Bronchial epithelial cell (primary cell): Measurements from ENCODE around the gene TIMM8B. TPM values are rescaled to one million over a fixed set of nuclear protein-coding genes. Genes with fewer than 3 reads are reported as not detected.
A peak's percentile ranks its signal among the peaks of the same experiment; 100 is the strongest.
"Not testable (repeated sequence)": the region's sequence is repeated elsewhere in the genome, so short reads cannot be mapped to it uniquely, and the experiment has no call there.

Experiments
- DNase-seq: peaks from one replicate; pipeline ENCODE4 v3.0.0-alpha.2; 2010; ENCODE audit warnings: low read depth
- FAIRE-seq: peaks from 2 replicates; lab custom pipeline; 2011; peaks lifted over from hg19 to GRCh38; lab: Jason Lieb, UNC
- H3K27me3 ChIP-seq: 2 replicates; pipeline ENCODE4 v1.5.1; 2011; ENCODE audit warnings: low read length; ENCODE audit not compliant: control insufficient read depth, insufficient read depth
- H3K36me3 ChIP-seq: 2 replicates; pipeline ENCODE4 v1.5.1; 2011; ENCODE audit warnings: low read length; ENCODE audit not compliant: control insufficient read depth, insufficient read depth
- H3K4me3 ChIP-seq: 2 replicates; pipeline ENCODE4 v1.5.1; 2011; ENCODE audit warnings: mild to moderate bottlenecking, low read depth, low read length, control low read depth
- total RNA-seq: library from RNA; depleted of rRNA; stranded (reverse); fragments of >200 nt; gene quantifications from 2 replicates; pipeline ENCODE4 v1.2.1, GENCODE V29; 2014
- TF ChIP-seq, protein P1 (sequence below): IDR thresholded peaks from 2 replicates; pipeline ENCODE4 v1.5.1; 2011; ENCODE audit warnings: mild to moderate bottlenecking, moderate library complexity, low read length, control low read depth, inconsistent platforms; ENCODE audit not compliant: insufficient read depth, severe bottlenecking

TIMM8B gene
- total RNA-seq, 1 donor from 2014 or later, result 66.3 TPM

DNA sequence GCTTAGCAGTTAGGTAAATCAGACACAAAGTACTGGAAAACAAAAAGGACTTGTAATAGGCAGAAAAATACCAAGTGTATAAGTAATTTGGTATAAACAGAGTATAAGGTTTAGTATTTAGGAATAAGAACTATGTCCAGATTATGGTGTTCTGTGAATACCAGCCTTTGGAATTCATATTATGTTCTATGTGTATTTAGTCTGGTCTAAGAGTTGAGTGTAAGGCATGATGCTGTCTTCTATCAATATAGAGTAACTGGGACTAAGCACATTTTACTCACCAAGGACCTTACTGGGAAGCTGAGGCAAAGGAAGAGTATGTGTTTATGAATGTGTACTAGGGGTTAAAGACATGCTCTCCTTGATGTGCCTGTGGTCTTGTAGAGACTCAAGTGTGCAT, 9.6 kb upstream of the TIMM8B start:
- no peak for FAIRE-seq
- no peak for DNase-seq
- H3K4me3 ChIP-seq, result no peak overlapping the region
- no peaks in the 10 kb centered on the region for H3K27me3 ChIP-seq
- TF ChIP-seq, protein P1, sequence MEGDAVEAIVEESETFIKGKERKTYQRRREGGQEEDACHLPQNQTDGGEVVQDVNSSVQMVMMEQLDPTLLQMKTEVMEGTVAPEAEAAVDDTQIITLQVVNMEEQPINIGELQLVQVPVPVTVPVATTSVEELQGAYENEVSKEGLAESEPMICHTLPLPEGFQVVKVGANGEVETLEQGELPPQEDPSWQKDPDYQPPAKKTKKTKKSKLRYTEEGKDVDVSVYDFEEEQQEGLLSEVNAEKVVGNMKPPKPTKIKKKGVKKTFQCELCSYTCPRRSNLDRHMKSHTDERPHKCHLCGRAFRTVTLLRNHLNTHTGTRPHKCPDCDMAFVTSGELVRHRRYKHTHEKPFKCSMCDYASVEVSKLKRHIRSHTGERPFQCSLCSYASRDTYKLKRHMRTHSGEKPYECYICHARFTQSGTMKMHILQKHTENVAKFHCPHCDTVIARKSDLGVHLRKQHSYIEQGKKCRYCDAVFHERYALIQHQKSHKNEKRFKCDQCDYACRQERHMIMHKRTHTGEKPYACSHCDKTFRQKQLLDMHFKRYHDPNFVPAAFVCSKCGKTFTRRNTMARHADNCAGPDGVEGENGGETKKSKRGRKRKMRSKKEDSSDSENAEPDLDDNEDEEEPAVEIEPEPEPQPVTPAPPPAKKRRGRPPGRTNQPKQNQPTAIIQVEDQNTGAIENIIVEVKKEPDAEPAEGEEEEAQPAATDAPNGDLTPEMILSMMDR, result no peak
- H3K36me3 ChIP-seq, result peaks cover 3% of the 10 kb centered on the region

DNA sequence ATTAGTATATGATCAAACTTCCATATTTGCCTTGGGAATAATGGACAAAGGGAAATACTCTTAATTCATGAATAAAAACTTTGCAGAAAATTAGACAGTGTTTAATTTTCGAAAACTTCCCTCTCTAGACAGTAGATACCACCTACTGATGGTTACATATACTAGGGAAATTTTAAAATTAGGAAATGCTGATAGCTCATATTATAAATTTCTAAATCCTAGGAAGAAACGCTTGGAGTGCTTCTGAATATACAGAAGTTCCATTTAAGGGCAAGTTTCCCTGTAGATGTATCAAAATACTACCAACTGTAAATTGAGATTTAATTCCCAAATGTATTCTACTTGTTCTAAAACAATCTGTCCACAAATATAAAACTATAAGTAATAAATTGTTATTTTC, 8.7 kb upstream of the TIMM8B start:
- DNase-seq, H3K27me3 ChIP-seq, H3K4me3 ChIP-seq, H3K36me3 ChIP-seq, FAIRE-seq: not testable (repeated sequence)

DNA sequence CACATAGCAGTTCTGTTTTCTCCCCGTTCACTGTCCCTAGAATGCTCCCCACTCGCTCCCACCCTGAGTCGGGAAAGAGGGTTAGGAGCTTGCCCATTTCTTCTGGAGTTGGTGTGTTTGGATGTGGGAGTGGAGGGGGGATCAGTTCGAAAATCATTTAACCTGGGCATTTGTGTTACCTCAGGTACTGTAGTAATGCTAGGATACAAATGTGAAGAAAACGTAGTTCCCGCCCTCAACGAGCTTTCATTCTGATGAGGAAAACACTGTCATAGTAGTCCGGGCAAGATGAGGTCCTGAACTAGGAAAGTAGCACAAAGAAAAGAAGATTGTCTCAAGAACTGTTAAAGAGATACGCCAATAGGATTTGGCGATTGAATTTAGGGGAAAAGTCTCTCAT, 656 bp upstream of the TIMM8B start:
- Histone ChIP-seq H3K27me3 (no peaks in the 10 kb centered on the region), H3K36me3 (peaks cover 11% of the 10 kb centered on the region), H3K4me3 (peak overlapping the region; percentile 92)
- TF ChIP-seq, protein P1, result no peak
- FAIRE-seq, result no peak
- peak; percentile 4 for DNase-seq

DNA sequence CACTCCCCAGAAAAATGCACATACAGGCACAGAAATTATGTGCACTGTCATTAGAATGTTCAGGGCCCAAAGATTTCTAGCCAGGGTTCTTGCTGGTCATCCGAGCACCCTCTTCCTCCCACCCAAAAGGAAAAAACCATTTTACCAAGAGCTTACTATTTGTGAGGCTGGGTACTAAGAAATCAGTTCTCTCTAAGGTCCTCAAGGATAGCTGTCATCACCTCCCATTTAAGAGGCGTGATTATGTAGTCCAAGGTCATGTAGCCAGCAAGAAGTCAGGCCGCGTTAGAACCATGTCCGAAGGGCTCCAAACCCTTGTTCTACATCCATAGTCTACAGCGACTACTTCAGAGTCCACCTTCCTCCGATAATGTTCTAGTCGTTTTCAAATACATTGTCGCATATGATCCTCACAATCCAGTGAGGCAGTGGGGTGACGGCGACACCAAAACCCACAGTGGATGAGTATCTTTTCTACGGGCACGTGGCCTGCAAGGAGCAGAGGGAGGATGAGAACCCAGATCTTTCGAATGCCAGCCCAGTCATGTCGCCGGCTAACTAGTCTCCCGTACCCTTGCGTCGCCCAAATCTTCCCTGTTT, 634 bp downstream of the TIMM8B start:
- DNase-seq, result peak; percentile 13
- H3K27me3 ChIP-seq, result no peaks in the 10 kb centered on the region
- H3K36me3 ChIP-seq, result peaks cover 9% of the 10 kb centered on the region
- FAIRE-seq, result no peak
- peak overlapping the region; percentile 92 for H3K4me3 ChIP-seq
- TF ChIP-seq, protein P1, result no peak

DNA sequence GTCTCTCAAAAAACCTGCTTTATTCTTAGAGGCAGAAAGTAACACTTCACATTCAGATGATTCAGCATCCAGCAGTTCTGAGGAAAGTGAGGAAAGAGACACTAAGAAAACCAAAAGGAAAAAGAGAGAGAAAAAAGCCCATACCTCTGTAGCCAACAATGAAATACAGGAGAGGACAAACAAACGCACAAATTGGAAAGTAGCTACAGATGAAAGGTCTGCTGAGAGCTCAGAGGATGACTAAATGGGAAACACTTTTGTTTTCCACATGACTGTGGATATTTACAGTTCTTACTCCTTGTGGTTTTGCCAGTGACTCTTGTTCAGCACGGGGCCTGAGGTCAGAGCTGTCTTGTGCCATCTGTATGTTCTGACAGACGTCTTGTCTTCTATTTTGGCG, 3.8 kb downstream of the TIMM8B start:
- peaks cover 12% of the 10 kb centered on the region for H3K36me3 ChIP-seq
- FAIRE-seq, result no peak
- no peak overlapping the region for H3K4me3 ChIP-seq
- no peaks in the 10 kb centered on the region for H3K27me3 ChIP-seq
- DNase-seq, result peak; percentile 35
- TF ChIP-seq, protein P1, result no peak

DNA sequence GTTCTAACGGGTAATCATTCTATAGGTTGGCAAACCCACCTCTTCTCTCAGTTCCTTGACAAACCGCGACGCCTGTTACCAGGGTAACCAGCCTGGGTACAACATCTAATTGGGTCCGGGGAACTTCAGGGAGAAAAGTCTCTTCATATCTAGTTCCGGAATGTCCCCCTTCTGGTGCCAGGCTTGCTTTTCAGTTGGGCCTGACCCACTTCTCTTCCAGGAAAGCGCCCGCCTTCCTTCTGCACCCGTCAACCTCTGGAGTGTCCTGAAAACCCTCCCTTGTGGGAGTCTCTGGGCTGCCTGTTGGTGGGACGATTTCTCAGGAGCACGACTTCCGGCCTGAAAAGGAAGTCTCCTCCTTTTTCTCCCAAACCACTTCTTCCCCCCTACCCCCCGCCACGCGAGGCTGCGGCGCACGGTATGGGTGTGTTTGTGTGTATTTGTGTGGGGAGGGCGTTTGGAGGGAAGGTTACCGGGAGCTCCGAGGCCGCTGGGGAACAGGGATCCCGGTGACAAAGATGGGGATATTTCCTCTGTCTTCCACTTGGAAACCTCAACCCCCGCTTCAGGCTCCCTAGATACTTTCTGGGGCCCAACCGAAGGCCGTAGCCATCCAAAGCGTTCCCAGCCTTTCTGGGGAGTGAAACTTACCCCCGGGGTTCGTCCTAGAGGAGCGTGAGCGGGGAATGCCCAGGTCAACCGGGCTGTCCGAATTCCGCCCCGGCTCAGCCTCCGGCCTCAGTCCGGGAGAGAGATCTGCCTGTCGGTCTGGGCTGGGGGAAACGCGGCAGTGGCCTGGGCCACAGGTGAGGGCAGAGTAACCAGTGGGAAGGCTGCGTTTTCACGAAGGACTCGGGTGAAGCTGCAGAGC, 12.4 kb downstream of the TIMM8B start, which contains the start of the genes NKAPD1 and PIH1D2:
Gene NKAPD1, plus strand, starts transcription at position 359 of the 871 bp plus-strand sequence. CDS start 1,276 bp downstream, outside the sequence.
Gene PIH1D2, minus strand, starts transcription at position 77 of the 871 bp plus-strand sequence. CDS start 843 bp downstream, outside the sequence.
- H3K36me3 ChIP-seq, result peaks cover 7% of the 10 kb centered on the region
- peak; percentile 82 for DNase-seq
- peak within 1 kb of the TSS; percentile 83 for H3K4me3 ChIP-seq
- TF ChIP-seq, protein P1, result no peak
- no peaks in the 10 kb centered on the region for H3K27me3 ChIP-seq
- FAIRE-seq, result no peak
